GM15510 (cell line): ENCODE data around the gene DOK5.

Experiments used
- POLR2A ChIP-seq: IDR thresholded peaks from 3 replicates; pipeline ENCODE4 v1.6.1; 2011; ENCODE audit warnings: borderline replicate concordance; ENCODE audit not compliant: insufficient read length; ENCODE audit errors: extremely low read depth

Gene DOK5

GRCh38 chr20:54485631-54486030 lies 10.2 kb downstream of the DOK5 start:
- no peak for TF ChIP-seq POLR2A

- TF ChIP-seq POLR2A, result no peak
Observed at GRCh38 chr20:54486585-54486984, 11.2 kb downstream of the DOK5 start.

- no peak for TF ChIP-seq POLR2A
Observed at GRCh38 chr20:54488442-54488841, 13.0 kb downstream of the DOK5 start.

GRCh38 chr20:54491506-54491905 lies 16.1 kb downstream of the DOK5 start:
- TF ChIP-seq POLR2A, result no peak

GRCh38 chr20:54494303-54495006 lies 19.1 kb downstream of the DOK5 start:
- no peak for TF ChIP-seq POLR2A

GRCh38 chr20:54497931-54498718 lies 22.7 kb downstream of the DOK5 start:
- no peak for TF ChIP-seq POLR2A

GRCh38 chr20:54499111-54499510 lies 23.7 kb downstream of the DOK5 start:
- no peak for TF ChIP-seq POLR2A

GRCh38 chr20:54502179-54502578 lies 26.8 kb downstream of the DOK5 start:
- TF ChIP-seq POLR2A, result no peak

- no peak for TF ChIP-seq POLR2A
Observed at GRCh38 chr20:54506643-54507042, 31.2 kb downstream of the DOK5 start.

GRCh38 chr20:54510541-54511129 lies 35.2 kb downstream of the DOK5 start:
- no peak for TF ChIP-seq POLR2A

GRCh38 chr20:54512694-54513093 lies 37.3 kb downstream of the DOK5 start:
- no peak for TF ChIP-seq POLR2A

- TF ChIP-seq POLR2A, result no peak
Observed at GRCh38 chr20:54514028-54514607, 38.7 kb downstream of the DOK5 start.

- TF ChIP-seq POLR2A, result no peak
Observed at GRCh38 chr20:54515793-54516628, 40.6 kb downstream of the DOK5 start.

GRCh38 chr20:54517241-54517975 lies 42.0 kb downstream of the DOK5 start:
- TF ChIP-seq POLR2A, result no peak

- no peak for TF ChIP-seq POLR2A
Observed at GRCh38 chr20:54524849-54525248, 49.5 kb downstream of the DOK5 start.
